ENCODE data around the gene CRIM1. TPM values are rescaled to one million over a fixed set of nuclear protein-coding genes. Genes with fewer than 3 reads are reported as not detected.

The CRIM1 gene
- total RNA-seq, 6 experiments from 2014 or later, result 731 to 946 (median 839) TPM

DNA sequence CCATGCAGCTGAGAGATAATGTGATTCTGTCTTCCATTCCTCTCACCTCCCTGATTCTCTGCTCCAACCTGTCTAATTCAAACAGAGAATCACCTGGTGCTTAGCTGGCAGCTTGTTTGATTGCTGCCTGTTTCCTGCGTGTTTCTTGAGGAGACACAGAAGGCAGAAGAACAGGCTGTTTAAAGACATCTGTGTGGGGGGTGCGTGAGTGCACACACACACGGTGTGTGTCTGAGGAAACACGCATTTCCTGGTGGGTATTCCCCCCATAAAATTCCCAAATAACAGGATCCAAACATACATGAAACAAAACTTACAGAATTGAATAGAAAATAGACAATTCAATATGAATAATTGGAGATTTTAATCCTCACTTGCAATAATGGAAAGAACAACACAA, 29.3 kb upstream of the CRIM1 start:
- DNase-seq, result no peak
- Mint-ChIP-seq H3K9me3 (peaks cover 11% of the 10 kb centered on the region; the same call in 1 of the 2 replicates), H3K27ac (no peak overlapping the region), H3K36me3 (ENCODE audit: low read depth) (no peaks in the 10 kb centered on the region), H3K4me1 (ENCODE audit: low read depth) (peaks cover 29% of the 10 kb centered on the region), H3K4me3 (no peak overlapping the region), H3K27me3 (ENCODE audit: insufficient read depth) (peaks cover 8% of the 10 kb centered on the region)
- TF ChIP-seq, protein P1, sequence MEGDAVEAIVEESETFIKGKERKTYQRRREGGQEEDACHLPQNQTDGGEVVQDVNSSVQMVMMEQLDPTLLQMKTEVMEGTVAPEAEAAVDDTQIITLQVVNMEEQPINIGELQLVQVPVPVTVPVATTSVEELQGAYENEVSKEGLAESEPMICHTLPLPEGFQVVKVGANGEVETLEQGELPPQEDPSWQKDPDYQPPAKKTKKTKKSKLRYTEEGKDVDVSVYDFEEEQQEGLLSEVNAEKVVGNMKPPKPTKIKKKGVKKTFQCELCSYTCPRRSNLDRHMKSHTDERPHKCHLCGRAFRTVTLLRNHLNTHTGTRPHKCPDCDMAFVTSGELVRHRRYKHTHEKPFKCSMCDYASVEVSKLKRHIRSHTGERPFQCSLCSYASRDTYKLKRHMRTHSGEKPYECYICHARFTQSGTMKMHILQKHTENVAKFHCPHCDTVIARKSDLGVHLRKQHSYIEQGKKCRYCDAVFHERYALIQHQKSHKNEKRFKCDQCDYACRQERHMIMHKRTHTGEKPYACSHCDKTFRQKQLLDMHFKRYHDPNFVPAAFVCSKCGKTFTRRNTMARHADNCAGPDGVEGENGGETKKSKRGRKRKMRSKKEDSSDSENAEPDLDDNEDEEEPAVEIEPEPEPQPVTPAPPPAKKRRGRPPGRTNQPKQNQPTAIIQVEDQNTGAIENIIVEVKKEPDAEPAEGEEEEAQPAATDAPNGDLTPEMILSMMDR (IDR thresholded peaks at IDR 0.05), result no peak

DNA sequence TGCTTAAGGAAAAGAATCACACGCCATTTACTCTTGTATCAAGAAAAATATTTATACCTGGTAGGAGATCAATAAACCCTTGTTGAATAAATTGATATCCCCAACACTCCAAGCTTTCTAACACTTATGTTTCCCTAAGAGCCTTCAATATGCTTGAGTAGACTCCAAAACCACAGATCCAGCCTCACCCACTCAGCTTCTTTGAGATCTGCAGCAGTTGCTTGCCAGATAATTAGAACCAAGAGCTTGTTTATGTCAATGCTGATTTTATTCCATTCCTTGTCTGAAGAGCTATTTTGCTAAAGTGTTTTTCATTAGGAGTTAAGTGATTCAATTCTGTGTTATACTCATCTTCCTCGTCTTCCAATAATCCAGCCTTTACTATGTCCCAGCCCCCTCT, 26.3 kb upstream of the CRIM1 start:
- H3K27me3 Mint-ChIP-seq (ENCODE audit: insufficient read depth), result no peaks in the 10 kb centered on the region; the same call in none of the 2 replicates
- peak; percentile 28 for DNase-seq
- peak overlapping the region; percentile 90 for H3K27ac Mint-ChIP-seq
- peaks cover 47% of the 10 kb centered on the region for H3K4me1 Mint-ChIP-seq (ENCODE audit: low read depth)
- H3K4me3 Mint-ChIP-seq, result peak overlapping the region; percentile 34
- TF ChIP-seq, protein P1 (IDR thresholded peaks at IDR 0.05), result no peak
- no peaks in the 10 kb centered on the region for H3K36me3 Mint-ChIP-seq (ENCODE audit: low read depth)
- H3K9me3 Mint-ChIP-seq, result peaks cover 4% of the 10 kb centered on the region; the same call in 1 of the 2 replicates

DNA sequence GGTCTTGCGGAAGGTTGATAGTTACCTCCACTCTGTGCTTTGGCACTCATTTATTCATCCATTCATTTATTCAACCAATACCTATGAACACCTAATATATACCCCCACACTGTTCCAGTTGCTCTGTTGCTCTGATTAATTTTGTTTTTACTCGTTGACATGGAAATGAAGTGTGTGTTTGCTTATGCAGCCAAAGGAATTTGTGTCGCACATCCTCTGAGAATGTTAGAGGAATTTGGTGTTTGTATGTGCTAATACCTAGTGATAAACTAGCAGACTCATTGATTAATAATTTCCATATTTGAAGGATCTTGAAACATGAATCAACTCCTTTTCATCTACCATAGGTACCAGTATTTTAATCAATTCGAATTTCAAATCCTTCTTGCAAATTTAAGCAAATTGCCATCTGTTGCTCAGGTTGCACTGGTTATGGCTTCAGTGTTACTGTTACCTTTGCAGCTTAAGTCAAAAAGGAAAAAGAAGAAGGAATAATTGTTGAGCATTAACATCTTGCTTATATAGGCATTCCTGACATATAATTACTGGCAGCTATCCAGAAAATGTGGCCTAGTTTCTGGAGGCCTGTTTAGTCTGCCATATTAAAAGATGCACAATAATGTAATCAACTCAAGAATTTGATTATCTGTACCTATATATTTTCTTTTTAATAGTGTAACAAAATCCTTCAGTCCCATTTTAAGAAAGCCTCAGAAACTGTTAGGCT, 25.7 kb upstream of the CRIM1 start:
- DNase-seq, result peak; percentile 78
- Mint-ChIP-seq H3K36me3 (ENCODE audit: low read depth) (no peaks in the 10 kb centered on the region), H3K27me3 (ENCODE audit: insufficient read depth) (no peaks in the 10 kb centered on the region; the same call in none of the 2 replicates), H3K4me3 (peak overlapping the region; percentile 34), H3K9me3 (no peaks in the 10 kb centered on the region), H3K27ac (peak overlapping the region; percentile 90), H3K4me1 (ENCODE audit: low read depth) (peaks cover 47% of the 10 kb centered on the region)
- TF ChIP-seq, protein P1 (IDR thresholded peaks at IDR 0.05), result no peak

DNA sequence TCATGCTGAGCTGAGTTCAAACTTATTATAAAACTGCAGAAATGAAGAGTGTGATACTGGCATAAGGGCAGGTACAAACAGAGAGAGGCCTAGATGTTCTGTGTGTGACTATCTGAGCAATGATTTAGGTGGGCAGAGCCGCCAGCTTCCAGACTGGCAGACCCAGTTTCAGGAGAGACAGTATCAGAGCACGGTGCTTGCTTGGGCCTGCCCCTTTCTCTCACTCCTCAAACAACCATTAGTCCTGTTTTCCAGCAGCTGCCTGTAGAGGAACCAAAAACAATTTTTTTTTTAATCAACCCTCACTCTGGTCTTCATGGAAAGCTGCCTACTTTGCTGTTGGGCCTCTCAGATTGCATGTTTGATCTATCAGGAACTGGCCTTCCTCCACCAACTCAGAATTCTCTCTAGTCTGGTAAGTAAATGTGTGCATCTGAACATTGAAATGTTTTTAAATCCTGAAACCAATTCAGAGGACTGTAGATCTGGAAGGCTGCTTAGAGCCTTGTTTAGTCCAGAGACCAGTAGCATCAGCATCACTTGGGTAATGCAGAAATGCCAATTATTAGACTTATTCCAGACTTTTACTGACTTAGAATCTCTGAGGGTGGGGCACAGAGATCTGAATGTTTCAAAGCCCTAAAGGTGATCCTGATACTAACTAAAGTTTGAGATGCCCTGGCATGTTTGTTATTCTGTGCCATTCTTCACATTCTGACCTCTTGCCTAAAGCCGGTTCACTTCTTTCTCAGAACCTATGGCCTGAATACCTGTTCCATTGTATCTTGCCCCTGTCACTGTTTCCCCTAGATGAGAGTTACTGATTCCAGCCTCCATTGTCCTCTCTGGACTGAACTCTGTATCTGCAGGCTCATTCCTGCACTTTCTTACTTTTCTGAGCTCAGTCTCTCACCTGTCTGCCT, 24.8 kb upstream of the CRIM1 start:
- Mint-ChIP-seq H3K4me1 (ENCODE audit: low read depth) (peaks cover 54% of the 10 kb centered on the region), H3K36me3 (ENCODE audit: low read depth) (no peaks in the 10 kb centered on the region), H3K9me3 (no peaks in the 10 kb centered on the region), H3K27ac (peak overlapping the region; percentile 82), H3K27me3 (ENCODE audit: insufficient read depth) (no peaks in the 10 kb centered on the region; the same call in none of the 2 replicates), H3K4me3 (no peak overlapping the region)
- no peak for DNase-seq
- TF ChIP-seq, protein P1 (IDR thresholded peaks at IDR 0.05), result no peak

GRCh38 chr2:36333350-36334012, 22.1 kb upstream of the CRIM1 start:
- no peak for DNase-seq
- Mint-ChIP-seq H3K4me3 (no peak overlapping the region), H3K4me1 (ENCODE audit: low read depth) (peaks cover 74% of the 10 kb centered on the region), H3K27me3 (ENCODE audit: insufficient read depth) (no peaks in the 10 kb centered on the region; the same call in 1 of the 2 replicates), H3K9me3 (no peaks in the 10 kb centered on the region), H3K36me3 (ENCODE audit: low read depth) (no peaks in the 10 kb centered on the region), H3K27ac (no peak overlapping the region; the same call in 1 of the 2 replicates)
- TF ChIP-seq, protein P1 (IDR thresholded peaks at IDR 0.05), result no peak

Data from HFFc6 (cell line).